HPDE6-E6E7 (cell line): ENCODE results near the gene CACNA1C.

Experiments used
- DNase-seq: peaks from one replicate; pipeline ENCODE4 v3.0.0; 2011; ENCODE audit warnings: missing footprints; ENCODE audit errors: extremely low spot score

CACNA1C gene

DNA sequence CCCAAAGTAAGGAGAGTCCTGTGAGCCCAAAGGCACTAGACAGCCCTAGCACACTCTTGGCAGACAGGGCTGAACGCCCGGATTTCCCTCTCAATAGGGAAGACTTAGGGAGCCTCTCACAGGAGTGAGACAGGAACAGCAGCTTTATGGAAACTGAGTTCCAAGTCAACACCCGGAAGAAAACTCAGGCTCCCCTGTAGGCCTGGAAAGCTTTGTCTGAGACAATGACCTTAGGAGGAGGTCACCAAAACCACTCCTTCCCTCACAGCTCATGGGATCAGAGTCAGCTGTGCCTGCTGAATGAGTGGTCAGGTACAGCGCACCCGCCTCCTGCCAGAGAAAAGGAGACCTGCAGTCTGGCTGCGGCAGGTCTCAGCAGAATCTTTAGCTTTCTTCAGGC lies 229.5 kb downstream of the CACNA1C start:
- DNase-seq, result no peak

- DNase-seq, result no peak
Observed at GRCh38 chr12:2283480-2283879, 230.7 kb downstream of the CACNA1C start.

DNA sequence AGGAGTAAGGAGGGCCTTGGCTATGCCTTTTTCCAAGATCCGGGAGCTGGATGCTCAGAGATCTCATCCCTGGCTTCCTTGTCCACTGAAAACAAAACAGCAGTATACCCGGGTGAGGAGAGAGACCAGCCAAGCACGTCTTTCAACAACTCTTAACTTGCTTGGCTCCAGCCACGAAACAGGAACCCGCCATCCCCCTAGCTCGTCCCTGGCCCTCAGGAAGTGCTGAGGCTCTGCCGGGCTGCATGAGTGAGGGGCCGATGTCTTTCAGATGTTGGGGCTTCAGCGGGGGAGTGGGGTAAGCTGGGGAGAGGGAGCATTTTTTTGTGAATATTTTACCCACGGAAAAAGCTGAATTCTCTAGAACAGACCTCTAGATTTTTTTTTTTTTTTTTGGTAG lies 231.1 kb downstream of the CACNA1C start:
- no peak for DNase-seq

DNA sequence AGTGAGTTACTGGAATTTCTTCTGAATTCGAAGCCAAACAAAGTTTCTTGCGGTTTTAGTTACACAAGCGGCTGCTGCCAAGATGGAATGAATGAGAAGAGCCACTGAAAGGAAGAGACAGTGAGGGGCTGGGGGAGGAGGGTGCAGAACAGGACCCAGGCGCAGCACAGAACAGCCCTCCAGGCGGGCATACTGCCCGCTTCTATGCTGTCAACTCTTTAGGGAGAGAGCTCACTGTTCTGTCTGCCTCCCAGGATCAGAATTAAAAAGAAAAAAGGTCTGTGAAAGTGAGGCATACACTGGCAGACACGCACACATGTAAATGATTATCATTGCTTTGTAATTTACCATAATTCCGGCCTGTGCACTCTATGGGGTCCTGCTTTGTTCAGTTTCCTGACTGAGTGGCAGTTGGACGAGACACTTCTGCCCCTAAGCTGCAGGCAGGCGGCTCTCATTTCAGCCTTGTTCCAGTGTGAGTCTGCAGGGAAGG lies 231.6 kb downstream of the CACNA1C start:
- no peak for DNase-seq

DNA sequence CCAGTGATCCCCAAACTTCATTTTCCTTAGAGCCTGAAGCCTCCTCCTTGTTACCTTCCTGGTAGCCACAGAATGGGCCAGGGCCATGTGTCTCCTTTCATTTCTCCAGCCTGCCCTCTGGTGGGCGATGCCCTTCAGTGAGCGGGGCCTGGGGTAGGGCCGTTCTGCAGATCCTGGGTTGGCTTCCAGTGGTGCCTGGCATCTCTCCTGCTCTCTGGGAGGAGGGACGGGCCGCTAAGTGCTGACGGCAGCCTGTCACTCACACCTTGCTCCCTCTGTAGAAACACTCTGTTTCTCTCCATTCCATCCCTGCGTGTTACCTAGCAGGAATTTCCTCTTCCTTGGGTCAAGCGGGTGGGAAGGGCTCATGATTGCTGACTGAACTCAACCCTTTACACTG lies 232.1 kb downstream of the CACNA1C start:
- DNase-seq, result no peak

GRCh38 chr12:2285462-2285861 lies 232.7 kb downstream of the CACNA1C start:
- DNase-seq, result no peak

GRCh38 chr12:2286047-2286446 lies 233.3 kb downstream of the CACNA1C start:
- DNase-seq, result no peak

DNA sequence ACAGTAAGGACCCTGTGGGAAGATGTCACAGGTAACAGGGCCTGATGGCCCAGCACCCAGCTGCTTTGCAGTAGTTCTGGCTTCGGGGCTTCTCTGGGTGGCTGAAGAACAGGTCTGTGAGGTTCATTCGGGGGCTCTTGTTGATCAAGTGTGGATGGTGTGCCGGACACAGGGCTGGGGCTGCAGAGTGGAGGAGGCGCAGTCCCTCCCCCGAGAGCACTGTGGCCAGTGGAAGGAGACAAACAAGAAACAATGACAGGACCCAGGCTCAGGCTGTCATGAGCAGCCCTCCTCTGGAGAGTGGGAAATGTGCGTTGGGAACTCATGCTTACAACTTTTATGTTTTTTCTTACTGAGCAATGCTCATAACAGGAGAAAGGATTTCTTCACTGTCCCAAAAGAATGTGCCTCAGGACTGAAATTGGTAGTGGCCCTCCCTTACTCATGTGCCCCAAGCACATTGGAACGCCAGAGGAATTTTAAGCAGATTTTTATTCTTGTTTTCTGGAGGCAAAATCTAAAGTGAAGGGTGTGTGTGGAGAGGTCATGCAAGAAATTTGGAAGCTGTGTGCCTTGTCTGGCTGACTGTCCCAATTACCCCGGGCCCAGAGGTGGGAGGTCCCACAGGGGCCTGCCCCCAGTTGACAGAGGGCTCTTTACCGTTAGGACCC lies 233.8 kb downstream of the CACNA1C start:
- no peak for DNase-seq

DNA sequence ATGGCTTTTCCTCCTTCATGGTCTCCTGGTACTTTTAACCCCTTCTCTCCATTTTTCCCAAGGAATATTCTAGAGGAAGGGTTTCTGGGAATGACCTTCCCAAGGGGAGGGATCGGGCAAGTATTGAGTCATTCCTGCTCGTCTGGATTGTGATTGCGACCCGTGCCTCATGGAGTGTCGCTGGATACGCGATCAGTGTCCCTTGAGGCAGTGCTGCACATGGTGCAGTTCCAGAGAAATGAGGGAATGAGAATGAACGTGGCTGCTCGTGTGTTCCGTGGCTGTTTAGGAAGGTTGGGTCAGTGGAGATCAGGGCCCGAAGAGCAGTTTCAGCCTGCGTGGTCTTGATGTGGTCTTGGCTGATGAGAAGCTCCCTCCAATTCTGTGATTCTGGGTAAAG lies 234.4 kb downstream of the CACNA1C start:
- no peak for DNase-seq

DNA sequence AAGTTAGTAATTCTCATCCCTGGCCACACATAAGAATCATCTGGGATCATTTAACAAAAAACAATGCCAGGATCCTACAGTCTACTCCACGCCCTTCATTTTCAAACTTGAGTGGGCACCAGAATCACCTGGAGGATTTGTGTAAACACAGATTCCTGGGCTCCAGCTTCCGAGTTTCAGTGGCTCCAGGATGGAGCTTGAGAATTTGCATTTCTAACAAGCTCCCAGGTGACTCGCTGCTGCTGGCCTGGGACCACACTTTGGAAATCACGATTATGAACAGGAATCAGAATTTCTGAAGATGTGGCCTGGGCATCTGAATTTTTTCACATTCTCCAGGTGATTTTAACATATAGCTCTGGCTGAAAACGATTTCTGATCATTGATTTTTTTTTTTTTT lies 234.8 kb downstream of the CACNA1C start:
- DNase-seq, result no peak

- DNase-seq, result no peak
Observed at GRCh38 chr12:2288001-2288400, 235.2 kb downstream of the CACNA1C start.

DNA sequence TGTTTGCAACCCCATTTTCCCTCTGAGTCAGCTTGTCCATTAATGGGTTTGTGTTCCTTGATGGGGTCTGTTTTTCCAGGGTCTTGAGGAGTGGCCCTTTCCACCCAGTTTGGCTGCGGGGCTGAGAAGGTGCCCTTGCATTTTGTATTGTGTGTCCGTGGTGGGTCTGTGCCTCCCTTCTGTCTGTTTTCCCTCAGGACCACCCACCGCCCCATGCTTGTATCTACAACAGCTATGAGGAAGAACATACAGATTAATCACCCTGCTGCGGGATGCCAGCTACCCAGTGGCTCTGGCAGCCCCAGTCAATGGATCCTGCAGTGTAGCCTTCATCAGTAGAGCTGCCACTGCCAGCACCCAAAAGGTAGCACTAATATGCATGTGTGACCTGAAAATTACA lies 235.7 kb downstream of the CACNA1C start:
- no peak for DNase-seq

GRCh38 chr12:2288875-2289274 lies 236.1 kb downstream of the CACNA1C start:
- no peak for DNase-seq

GRCh38 chr12:2289525-2289924 lies 236.7 kb downstream of the CACNA1C start:
- DNase-seq, result no peak

- DNase-seq, result no peak
Observed at GRCh38 chr12:2290091-2290490, 237.3 kb downstream of the CACNA1C start.

- DNase-seq, result no peak
Observed at GRCh38 chr12:2290516-2291065, 237.8 kb downstream of the CACNA1C start.

GRCh38 chr12:2291182-2291832 lies 238.5 kb downstream of the CACNA1C start:
- DNase-seq, result peak; percentile 29

GRCh38 chr12:2291947-2292346 lies 239.2 kb downstream of the CACNA1C start:
- DNase-seq, result no peak

- DNase-seq, result no peak
Observed at GRCh38 chr12:2292560-2292959, 239.8 kb downstream of the CACNA1C start.

- DNase-seq, result no peak
Observed at GRCh38 chr12:2294651-2295475, 242.1 kb downstream of the CACNA1C start.

DNA sequence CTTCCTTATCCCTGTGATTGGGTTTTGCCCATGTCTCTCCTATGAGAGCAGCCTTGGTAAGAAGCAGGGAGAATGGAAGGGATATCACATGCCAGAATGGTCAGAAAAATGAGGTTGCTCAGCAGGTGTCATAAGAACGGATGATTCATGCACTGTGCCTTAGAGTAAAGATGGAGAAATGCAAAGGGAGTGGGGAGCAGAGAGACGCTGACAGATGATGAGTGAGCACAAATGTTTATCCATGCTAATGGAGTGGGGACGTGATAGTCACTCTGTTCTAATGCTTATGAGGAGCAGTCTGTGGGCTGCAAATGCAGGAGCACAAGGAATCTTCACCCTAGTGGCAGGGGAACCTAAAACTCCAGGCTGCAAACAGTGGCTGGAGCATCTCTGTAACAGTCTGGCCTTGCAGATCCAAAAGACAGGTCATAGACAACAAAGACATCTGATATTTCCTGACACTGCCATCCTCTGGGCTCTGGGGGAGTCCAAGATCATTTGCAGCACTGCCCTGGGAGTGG lies 243.2 kb downstream of the CACNA1C start:
- no peak for DNase-seq

DNA sequence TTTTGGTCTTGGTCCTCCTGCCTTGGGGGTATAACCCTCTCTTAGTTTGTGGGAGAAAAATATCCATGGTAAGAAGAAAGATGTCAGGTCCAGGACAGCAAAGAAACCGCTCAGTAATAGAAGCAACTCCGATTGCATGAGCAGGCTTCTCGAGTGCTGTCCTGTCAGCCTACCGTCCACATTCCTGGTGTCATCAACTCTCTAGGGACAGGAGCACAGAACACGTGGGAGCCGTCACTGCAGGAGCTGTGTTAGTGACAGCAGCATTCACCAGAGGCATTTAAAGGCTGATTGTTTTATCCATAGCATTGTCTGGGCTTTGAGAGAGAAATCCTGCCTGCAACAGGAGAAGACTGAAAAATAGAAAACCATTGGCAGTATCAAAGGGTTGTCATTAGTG lies 244.2 kb downstream of the CACNA1C start:
- no peak for DNase-seq
